ENCODE data around the gene OBSCN.

Gene OBSCN, protein sequence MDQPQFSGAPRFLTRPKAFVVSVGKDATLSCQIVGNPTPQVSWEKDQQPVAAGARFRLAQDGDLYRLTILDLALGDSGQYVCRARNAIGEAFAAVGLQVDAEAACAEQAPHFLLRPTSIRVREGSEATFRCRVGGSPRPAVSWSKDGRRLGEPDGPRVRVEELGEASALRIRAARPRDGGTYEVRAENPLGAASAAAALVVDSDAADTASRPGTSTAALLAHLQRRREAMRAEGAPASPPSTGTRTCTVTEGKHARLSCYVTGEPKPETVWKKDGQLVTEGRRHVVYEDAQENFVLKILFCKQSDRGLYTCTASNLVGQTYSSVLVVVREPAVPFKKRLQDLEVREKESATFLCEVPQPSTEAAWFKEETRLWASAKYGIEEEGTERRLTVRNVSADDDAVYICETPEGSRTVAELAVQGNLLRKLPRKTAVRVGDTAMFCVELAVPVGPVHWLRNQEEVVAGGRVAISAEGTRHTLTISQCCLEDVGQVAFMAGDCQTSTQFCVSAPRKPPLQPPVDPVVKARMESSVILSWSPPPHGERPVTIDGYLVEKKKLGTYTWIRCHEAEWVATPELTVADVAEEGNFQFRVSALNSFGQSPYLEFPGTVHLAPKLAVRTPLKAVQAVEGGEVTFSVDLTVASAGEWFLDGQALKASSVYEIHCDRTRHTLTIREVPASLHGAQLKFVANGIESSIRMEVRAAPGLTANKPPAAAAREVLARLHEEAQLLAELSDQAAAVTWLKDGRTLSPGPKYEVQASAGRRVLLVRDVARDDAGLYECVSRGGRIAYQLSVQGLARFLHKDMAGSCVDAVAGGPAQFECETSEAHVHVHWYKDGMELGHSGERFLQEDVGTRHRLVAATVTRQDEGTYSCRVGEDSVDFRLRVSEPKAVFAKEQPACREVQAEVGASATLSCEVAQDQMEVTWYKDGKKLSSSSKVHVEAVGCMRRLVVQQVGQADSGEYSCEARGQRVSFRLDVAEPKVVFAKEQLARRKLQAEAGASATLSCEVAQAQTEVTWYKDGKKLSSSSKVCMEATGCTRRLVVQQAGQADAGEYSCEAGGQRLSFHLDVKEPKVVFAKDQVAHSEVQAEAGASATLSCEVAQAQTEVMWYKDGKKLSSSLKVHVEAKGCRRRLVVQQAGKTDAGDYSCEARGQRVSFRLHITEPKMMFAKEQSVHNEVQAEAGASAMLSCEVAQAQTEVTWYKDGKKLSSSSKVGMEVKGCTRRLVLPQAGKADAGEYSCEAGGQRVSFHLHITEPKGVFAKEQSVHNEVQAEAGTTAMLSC (N-terminal part only)

DNA sequence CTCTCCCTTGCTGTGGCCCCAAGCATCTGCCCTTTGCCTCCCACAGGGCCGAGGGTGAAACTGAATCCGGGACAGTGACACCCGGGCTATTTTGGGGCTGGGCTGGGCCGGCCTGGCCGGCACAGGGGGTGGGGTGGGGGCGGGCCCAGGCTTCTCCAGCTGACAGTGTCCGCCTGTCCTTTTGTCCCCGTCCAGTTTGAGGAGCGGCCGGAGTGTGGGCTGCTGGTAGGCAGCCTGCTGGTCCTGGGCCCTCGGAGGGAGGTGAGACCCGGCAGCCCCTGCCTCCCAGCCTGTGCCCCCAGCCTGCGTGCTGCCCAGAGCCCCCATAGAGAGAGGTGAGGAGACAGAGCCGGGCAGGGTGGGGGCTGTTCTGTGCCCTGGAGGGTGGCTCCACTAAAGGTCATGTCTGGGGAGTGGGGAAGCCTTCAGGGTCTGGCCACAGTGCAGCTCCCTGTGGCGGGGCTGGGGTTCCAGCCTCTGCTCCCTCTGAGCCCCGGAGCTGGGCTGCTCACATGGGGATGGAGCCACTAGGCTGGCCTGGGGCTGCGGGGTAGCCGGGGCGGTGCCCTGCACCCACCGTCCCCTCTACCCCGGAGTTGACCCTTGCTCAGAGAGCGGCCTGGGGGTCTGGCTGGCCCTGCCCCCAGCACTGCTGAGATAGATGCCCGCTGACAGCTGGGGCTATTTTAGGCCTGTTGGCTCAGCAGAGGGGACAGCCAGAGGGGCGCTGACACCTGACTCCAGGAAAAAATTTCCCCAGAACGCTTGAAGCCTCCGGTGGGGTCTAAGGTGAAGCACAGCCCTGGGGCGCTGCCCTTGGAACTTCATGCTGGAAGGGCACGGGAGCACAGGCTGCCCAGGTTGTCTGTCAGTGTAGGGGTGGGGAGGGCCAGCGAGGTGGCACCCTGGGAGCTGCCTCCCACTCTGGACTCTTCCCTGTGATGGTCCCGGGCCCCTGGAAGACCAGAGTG lies at the start of gene OBSCN:
TSS of gene OBSCN (plus strand) at position 194 of the 971 bp plus-strand sequence. CDS start 3,740 bp downstream, outside the sequence.
- DNase-seq (ENCODE audit: low spot score) = no peak

GRCh38 chr1:228158151-228159007 lies 49.5 kb upstream of the OBSCN start:
- no peak for DNase-seq (ENCODE audit: low spot score)

- no peak for DNase-seq (ENCODE audit: low spot score)
Observed at GRCh38 chr1:228159008-228159665, 48.7 kb upstream of the OBSCN start.

- DNase-seq (ENCODE audit: low spot score) = no peak
Observed at GRCh38 chr1:228160201-228160761, 47.6 kb upstream of the OBSCN start.

DNA sequence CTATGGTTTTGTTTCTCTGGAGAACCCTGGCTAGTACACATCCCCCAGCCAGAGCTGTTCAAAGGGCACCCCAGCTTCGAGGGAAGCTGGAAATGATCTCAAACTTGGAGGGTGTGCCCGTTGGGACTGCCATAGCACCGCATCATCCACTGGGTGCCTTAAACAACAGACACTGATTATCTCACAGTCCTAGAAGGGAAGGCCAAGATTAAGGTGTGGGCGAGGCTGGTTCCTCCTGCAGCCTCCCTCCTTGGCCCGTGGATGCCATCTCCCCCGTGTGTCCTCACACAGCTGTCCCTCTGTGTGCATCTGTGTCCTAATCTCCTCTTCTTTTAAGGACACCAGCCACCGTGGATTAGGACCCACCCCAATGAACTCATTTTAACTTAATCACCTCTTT lies 46.5 kb upstream of the OBSCN start:
- DNase-seq (ENCODE audit: low spot score) = no peak

DNA sequence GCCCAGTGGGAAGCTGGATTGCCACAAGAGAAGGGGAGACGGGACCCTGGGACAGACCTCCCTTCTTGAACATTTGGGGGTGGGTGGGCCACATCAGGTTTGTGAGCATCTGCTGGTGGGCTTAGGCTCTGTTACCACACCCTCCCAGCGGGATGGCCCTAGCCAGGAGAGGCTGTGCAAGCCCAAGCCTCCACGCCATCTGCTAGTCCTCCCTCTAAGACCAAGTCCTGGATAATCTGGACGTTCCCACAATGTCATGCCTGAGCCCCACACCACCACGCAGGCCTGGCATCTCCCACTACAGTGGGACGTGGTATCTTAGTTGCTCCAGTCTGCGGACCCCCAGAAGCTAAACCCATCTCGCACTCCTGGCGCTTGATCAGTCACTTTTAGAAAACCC lies 46.0 kb upstream of the OBSCN start:
- DNase-seq (ENCODE audit: low spot score) = no peak

- DNase-seq (ENCODE audit: low spot score) = no peak
Observed at GRCh38 chr1:228162286-228163006, 45.4 kb upstream of the OBSCN start.

DNA sequence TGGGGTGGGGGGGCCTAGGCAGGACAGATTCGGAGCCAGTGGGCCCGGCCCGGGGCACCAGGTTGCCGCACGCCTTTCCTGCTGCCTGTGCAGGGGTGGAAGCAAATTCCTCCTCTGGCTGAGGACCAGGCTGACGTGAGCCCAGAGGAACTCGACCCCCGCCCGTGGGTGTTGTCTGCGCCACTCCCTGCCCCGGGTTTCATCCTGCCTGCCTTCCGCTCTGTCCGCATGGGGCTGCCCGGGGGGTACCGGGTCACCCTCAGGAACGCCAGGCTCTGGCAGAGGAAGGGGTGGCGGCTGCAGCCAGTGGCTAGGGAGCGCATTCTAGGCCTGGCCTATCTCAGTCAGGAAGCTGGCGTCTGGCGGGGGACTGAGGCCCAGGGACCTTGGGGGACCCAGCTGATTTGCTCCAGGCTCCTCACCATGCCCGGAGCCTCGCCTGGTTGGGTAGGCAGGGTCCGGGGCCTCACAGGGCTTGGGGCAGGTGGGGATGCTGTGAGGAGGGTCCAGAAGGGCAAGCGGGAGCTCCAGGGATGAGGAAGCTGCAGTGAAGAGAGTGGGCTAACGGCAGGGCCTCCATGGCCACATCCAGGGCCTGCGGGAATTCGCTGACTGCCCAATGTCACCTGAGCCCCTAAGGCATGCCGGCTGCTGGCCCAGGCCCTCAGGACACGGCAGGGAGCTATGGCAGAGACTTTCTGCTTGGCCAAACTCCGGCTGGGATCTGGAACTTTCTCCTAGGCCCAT lies 44.7 kb upstream of the OBSCN start:
- DNase-seq (ENCODE audit: low spot score) = no peak

GRCh38 chr1:228163776-228164519 lies 43.9 kb upstream of the OBSCN start:
- no peak for DNase-seq (ENCODE audit: low spot score)

DNA sequence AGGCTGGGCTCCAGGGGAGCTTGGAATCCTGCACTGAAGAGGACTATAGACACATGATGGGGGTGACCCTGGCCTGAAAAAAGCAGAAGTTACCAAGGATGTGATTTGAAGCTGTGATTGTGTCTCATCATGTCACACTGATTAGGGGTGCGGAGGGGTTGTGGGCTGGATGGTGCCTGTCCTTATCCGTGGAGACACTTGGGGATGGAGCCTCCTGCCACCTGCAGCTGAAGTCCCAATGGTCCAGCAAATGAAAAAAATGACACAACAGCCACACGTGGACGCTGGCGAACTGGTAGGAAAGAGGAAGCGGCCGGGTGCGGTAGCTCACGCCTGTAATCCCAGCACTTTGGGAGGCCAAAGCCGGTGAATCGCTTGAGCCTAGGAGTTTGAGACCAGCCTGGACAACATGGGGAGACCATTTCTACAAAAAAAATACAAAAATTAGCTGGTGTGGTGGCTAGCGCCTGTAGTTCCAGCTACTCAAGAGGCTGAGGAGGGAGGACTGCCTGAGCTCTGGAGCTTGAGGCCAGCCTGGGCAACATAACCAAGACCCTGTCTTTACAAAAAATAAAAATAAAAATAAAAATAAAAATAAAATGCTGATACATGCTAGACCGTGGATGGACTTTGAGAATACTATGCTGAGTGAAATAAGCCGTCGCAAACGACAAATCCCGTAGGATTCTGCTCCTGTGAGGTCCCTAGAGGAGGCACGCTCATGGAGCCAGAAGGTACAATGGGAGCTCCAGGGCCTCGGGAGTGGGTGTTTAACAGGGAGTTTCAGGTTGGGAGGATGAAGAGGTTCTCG lies 43.1 kb upstream of the OBSCN start:
- DNase-seq (ENCODE audit: low spot score) = no peak

DNA sequence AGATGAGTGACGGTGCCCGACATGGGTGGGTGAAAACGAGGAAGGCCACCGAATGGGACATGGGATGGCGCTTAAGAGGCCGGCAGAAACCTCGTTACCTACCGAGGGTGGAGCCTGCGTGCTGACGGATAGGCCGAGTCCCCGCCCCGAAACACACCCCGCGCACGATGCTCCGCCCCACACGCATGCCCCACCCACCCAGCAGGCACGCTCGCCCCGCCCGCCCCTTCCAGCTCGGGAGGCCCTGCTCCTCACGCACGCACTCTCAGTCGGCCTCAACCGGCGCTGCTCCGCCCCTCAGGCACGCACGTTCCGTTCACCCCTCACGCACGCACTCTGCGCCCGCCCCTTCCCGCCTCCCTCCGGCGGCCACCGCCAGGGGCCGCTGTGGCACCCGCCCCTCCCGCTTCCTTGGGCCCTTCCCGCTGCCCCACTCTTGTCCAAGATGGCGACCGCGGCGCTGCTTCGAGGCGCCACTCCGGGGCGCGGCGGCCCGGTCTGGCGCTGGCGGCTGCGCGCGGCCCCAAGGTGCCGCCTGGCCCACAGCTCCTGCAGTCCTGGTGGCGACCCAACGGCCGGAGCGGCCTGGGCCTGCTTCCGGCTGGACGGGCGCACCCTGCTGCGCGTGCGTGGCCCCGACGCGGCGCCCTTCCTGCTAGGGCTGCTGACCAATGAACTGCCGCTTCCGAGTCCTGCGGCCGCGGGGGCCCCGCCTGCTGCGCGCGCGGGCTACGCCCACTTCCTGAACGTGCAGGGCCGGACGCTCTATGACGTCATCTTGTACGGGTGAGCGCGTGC lies 42.3 kb upstream of the OBSCN start, which contains the start of gene IBA57:
TSS of gene IBA57 (plus strand) at position 433 of the 798 bp plus-strand sequence. CDS start at position 446, 13 bp downstream.
- DNase-seq (ENCODE audit: low spot score) = peak; percentile 99

DNA sequence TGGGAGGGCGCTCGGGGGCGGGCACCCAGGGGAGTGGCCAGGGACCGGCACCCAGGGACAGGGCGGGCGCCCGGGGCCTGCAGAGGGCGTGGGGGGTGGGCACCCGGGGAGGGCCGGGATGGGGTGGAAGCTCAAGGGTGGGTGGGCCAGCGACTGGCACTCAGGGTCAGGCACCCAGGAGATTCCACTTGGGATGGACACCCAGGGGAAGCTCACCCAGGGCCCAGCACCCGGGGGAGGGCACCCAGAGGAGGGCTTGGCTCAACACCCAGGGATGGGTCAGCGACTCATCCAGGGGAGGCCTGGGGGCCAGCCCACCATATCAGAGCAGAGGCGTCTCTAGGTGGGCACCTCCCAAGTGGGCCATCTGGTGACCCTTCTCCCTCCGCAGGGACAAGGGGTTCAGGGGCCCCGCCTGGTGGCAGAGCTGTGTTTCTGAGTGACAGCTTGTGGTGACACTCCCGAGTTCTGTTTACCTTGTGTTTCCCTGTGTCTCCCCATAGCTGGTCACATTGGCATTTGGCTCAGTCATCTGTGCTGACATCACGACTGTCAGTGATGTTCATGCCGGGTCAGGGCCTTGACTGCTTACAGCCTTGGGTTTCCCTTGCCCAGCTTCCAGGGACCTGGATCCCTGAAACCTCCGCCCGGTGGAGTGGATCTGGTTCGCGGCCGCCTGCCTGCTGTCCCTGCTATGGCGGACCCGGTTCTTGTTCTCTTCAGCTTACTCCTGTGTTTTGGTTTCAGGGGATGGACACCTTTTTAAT lies 41.5 kb upstream of the OBSCN start:
- DNase-seq (ENCODE audit: low spot score) = peak; percentile 68

DNA sequence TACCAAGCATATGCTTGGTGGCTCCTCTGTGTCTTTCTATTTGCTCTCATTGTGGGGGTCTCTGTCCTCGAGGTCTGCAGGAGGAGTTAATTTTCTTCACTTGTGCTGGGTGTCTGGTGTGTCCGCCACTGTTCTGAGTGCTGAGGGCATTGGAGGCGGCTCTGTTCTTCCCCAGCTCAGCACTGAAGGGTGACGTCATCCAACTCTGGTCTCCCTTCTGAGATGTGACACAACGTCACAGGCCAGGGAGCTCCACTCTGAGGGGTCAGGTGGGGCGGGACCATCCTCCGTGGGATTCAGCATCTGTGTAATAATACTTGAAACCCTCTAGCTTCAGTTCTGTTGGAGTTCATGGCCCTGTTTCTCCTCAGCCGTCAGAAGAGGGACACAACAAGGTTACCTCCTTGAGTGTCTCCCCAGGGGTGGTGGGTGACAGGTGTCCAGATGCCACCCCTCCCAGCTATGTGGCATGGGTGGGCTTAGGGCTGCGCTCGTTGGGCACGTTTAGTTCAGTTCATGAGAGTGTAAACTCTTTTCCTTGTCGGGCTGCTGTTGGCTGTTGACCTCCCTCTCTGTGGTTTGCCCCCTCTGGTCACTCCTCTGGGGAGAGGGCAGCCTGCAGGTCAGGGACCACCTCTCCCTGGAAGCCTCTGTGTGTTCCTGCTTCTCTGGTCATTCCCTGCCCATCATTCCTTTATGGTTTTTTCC lies 39.1 kb upstream of the OBSCN start:
- DNase-seq (ENCODE audit: low spot score) = no peak

DNA sequence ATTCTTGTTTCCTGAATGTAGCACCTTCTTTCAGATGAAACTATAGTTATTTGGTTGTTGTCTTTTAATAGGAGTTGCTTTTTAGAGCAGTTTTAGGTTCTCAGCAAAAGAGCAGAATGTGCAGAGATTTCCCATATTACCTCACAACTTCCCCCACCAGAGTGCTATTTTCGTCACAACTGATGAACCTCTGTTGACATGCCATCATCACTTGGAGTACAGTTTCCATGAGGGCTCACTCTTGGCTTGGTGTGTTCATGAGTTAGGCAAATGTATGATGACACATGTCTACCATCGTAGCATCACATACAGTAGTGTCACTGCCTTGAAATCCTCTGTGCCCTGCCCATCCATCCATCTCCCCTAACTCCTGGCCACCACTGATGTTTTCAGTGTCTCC lies 38.5 kb upstream of the OBSCN start:
- no peak for DNase-seq (ENCODE audit: low spot score)

Measured in putamen (tissue), 1 donor.